Measurements from ENCODE around the gene ALDH1A3.

- TF ChIP-seq CTCF (IDR thresholded peaks at IDR 0.05) (no peak), EZH2 (IDR thresholded peaks at IDR 0.05; ENCODE audit: borderline replicate concordance, insufficient read depth, low read depth, low read length, poor library complexity, severe bottlenecking) (no peak)
Measured at GRCh38 chr15:100890850-100891249, 11.2 kb downstream of the ALDH1A3 start.

All from B cell (primary cell).